ENCODE measurements around the gene STON1. TPM values are rescaled to one million over a fixed set of nuclear protein-coding genes. Genes with fewer than 3 reads are reported as not detected.

Gene STON1
- total and polyA plus RNA-seq, 2 of the 4 experiments (the other 2 are of a cell fraction) = 4.0 to 5.7 TPM

GRCh38 chr2:48578313-48578712 is 48.4 kb downstream of the STON1 start:
- ATAC-seq (ENCODE audit: low read depth) (no peak), DNase-seq (no peak)
- H3K79me1 ChIP-seq (ENCODE audit: low read depth in 1 of 2, low read length in 2 of 2) = no peaks in the 10 kb centered on the region
- CTCF ChIA-PET = interaction anchor here (0.9 kb wide), 1 partner anchor 10 kb away, joined by 3 read pairs; no protein-coding TSS in a partner anchor
- no peak overlapping the region for H4K91ac ChIP-seq (ENCODE audit: insufficient read depth, low read depth, low read length)
- H2AK9ac ChIP-seq (replicated peaks; ENCODE audit: low read depth, low read length, poor library complexity) = no peak overlapping the region
- in situ Hi-C loops (cut with MboI; ENCODE audit: low sequenced_read_pairs) (no loop called here), dilution Hi-C loops (cut with HindIII; ENCODE audit: low sequenced_read_pairs, unreplicated experiment) (no loop called here), intact Hi-C loops (cut with micrococcal nuclease) (no loop called here)
- no peak overlapping the region for H2AFZ ChIP-seq (replicated peaks; ENCODE audit: low read length, poor library complexity)
- no peaks in the 10 kb centered on the region for H3K27me3 ChIP-seq (ENCODE audit: control insufficient read depth, insufficient read depth, low read length)
- no peak overlapping the region for H3K27ac ChIP-seq (ENCODE audit: insufficient read depth, low read length)
- no peak overlapping the region for H3K4me3 ChIP-seq (ENCODE audit: insufficient read depth, low read depth, low read length)
- no peak overlapping the region for H2BK120ac ChIP-seq (ENCODE audit: low read depth, low read length)
- H3K36me3 ChIP-seq (ENCODE audit: control insufficient read depth, insufficient read depth, low read length) = peaks cover 5% of the 10 kb centered on the region
- POLR2A ChIA-PET (ENCODE audit: unreplicated experiment) = no interaction called here
- no peak overlapping the region for H3K9ac ChIP-seq (ENCODE audit: low read depth, low read length)
- H3K18ac ChIP-seq (ENCODE audit: low read depth, low read length) = no peak overlapping the region
- H2BK5ac ChIP-seq (ENCODE audit: low read depth, low read length, poor library complexity, severe bottlenecking) = no peak overlapping the region
- no peak overlapping the region for H2BK20ac ChIP-seq (ENCODE audit: low read depth, low read length)
- H4K5ac ChIP-seq (ENCODE audit: low read depth, low read length) = no peak overlapping the region
- H3K14ac ChIP-seq (replicated peaks; ENCODE audit: low read depth, low read length) = no peak overlapping the region
- H3K4ac ChIP-seq (ENCODE audit: low read depth, low read length) = no peak overlapping the region
- BruUV-seq (replicated peaks) = no TSS peak
- WGBS, 2 experiments (ENCODE audit: extremely low coverage in 2 of 2, insufficient read length in 1 of 2) = 57% methylated on average over 1 of the region's 4 CpGs; no CpG with 5 or more reads in 1 of the 2 experiments
- H3K4me2 ChIP-seq (ENCODE audit: low read depth, low read length) = no peak overlapping the region
- H3K23ac ChIP-seq (ENCODE audit: low read depth, low read length) = no peak overlapping the region
- H2AK5ac ChIP-seq (ENCODE audit: low read depth, low read length) = no peak overlapping the region
- H3K9me3 ChIP-seq (ENCODE audit: control insufficient read depth, insufficient read depth, low read length) = no peaks in the 10 kb centered on the region
- no peak for TF ChIP-seq SMC3 (IDR thresholded peaks at IDR 0.05; ENCODE audit: low read depth, low read length)
- TF ChIP-seq RCOR1 (IDR thresholded peaks at IDR 0.05; ENCODE audit: insufficient replicate concordance, low read length) = no peak
- TF ChIP-seq POLR2A (IDR thresholded peaks at IDR 0.05; ENCODE audit: low read depth, low read length) = no peak
- TF ChIP-seq MXI1 (IDR thresholded peaks at IDR 0.05; ENCODE audit: borderline replicate concordance, low read depth, low read length) = no peak
- TF ChIP-seq CEBPB (IDR thresholded peaks at IDR 0.05; ENCODE audit: low read depth, low read length) = no peak
- no peaks in the 10 kb centered on the region for H3K9me1 ChIP-seq (ENCODE audit: insufficient read depth, low read length)
- no peaks in the 10 kb centered on the region for H3K4me1 ChIP-seq (ENCODE audit: control insufficient read depth, insufficient read depth, low read length)
- no peak overlapping the region for H3K56ac ChIP-seq (ENCODE audit: extremely low read depth, insufficient read depth, low read length)
- H4K8ac ChIP-seq (ENCODE audit: low read depth in 2 of 2, low read length in 2 of 2) = no peak overlapping the region
- no peak overlapping the region for H2BK15ac ChIP-seq (ENCODE audit: low read depth, low read length)
- H4K20me1 ChIP-seq (ENCODE audit: insufficient read depth, low read length) = no peaks in the 10 kb centered on the region
